Heart right ventricle (tissue), 16 donors: ENCODE measurements around the gene MAU2. TPM values are rescaled to one million over a fixed set of nuclear protein-coding genes. Genes with fewer than 3 reads are reported as not detected.

Experiments
- ATAC-seq, 8 donors: fragments of 200-7000 bp; cut with Tn5 transposase; one replicate each; pipeline ENCODE4 v1.9.1; 2020; ENCODE audit warnings: mild to moderate bottlenecking in 8 of 8, moderate library complexity in 8 of 8, moderate number of reproducible peaks in 1 of 8
- DNase-seq, 2 donors: peaks; one replicate each; pipeline ENCODE4 v3.0.0-alpha.2; 2020
- H3K27ac ChIP-seq, 10 donors: fragments of 200-600 bp; sonication (generic) in 2 of 10; one replicate each; pipeline versions ENCODE4 v1.5.0 to v1.8.0; 2020 to 2022; ENCODE audit warnings: mild to moderate bottlenecking in 3 of 10
- H3K27me3 ChIP-seq, 7 donors: fragments of 200-600 bp; one replicate each; pipeline ENCODE4 v1.8.0; 2021 to 2022; ENCODE audit warnings: mild to moderate bottlenecking in 2 of 7
- H3K36me3 ChIP-seq, 9 donors: fragments of 200-600 bp; sonication (generic) in 1 of 9; one replicate each; pipeline versions ENCODE4 v1.5.0 to v1.8.0; 2020 to 2022; ENCODE audit warnings: mild to moderate bottlenecking in 2 of 9
- H3K4me1 ChIP-seq, 9 donors: fragments of 200-600 bp; sonication (generic) in 1 of 9; one replicate each; pipeline versions ENCODE4 v1.5.0 to v1.8.0; 2020 to 2022; ENCODE audit warnings: mild to moderate bottlenecking in 4 of 9
- H3K4me3 ChIP-seq, 10 donors: fragments of 200-600 bp; sonication (generic) in 2 of 10; one replicate each; pipeline versions ENCODE4 v1.5.0 to v1.8.0; 2020 to 2022; ENCODE audit warnings: mild to moderate bottlenecking in 7 of 10, moderate library complexity in 2 of 10
- H3K9me3 ChIP-seq, 11 donors: fragments of 200-600 bp in 10 of 11; sonication (generic) in 2 of 11; one replicate each; pipeline versions ENCODE4 v1.5.0 to v1.8.0; 2013 to 2022; ENCODE audit warnings: mild to moderate bottlenecking in 2 of 11, control low read depth in 1 of 11, moderate library complexity in 1 of 11
- CTCF ChIP-seq, 9 donors: fragments of 200-600 bp; sonication (generic) in 2 of 9; IDR thresholded peaks; one replicate each; pipeline versions ENCODE4 v1.5.0 to v1.8.0; 2021 to 2022; ENCODE audit warnings: antibody characterized with exemption in 9 of 9, mild to moderate bottlenecking in 5 of 9, moderate library complexity in 1 of 9
- WGBS, 2 donors: extraction: QIAGEN DNeasy Blood & Tissue Kit; methylation state at CpG; one replicate each; pipeline ENCODE4 v1.1.7; 2013; ENCODE audit warnings: inconsistent platforms in 1 of 2; 5-methylcytosine and 5-hydroxymethylcytosine counted together
- intact Hi-C, 10 donors: fragments of 100-400 bp; cut with DNase I; formaldehyde crosslinking; loops; one replicate each; pipeline versions ENCODE4 v1.11.1 to v1.14.2; 2022
- polyA plus RNA-seq, 2 donors: library from polyadenylated mRNA; stranded (reverse); fragments of 200-250 nt; gene quantifications; one replicate each; pipeline ENCODE4 v1.2.3, GENCODE V29; 2013
- total RNA-seq, 10 donors: library from RNA; stranded (reverse); fragmentation: NEBNext Ultra II Directional in 3 of 10; extraction: Animal tissue kit (Norgen Biotek cat#: 25700) in 3 of 10; gene quantifications; one replicate each; pipeline versions ENCODE4 v1.2.1 to v1.2.4, GENCODE V29; 2021 to 2023
- donor health status: Arrhythmogenic right ventricular cardiomyopathy.
- donor health status: ischemic (EF 13 %, LVEDD 7.1; RV severe dilation, severe dysfunction).
- donor health status: healthy with polysubstance abuse.
- donor health status: DM: no; HTN: yes; CAD: no.
- donor health status: DM: no; HTN: no; CAD: no.
- donor health status: ischemic (EF 25% LVEDD 6.9; RV normal size, moderate dysfunction).
- donor health status: ischemic (EF 25% LVEDD 5.7; RV mildly dilated, moderate dysfunction).
- donor health status: healthy.
- donor health status: DM: yes; HTN: yes; CAD: no.
- donor health status: Ischemic cardiomyopathy.
- donor health status: ischemic (EF 35%, LVEDD 5.7; RV mildly dilated, moderate dysfunction).
- donor health status: nonischemic (EF 11% LVEDD 7.7; RV severe dilation, severe dysfunction).
- donor health status: DM: yes; HTN: yes; CAD: no.
- donor health status: PGD.
- donor health status: ischemic (EF 29% LVEDD 5.4; RV normal size, mild dysfunction).
- donor health status: nonischemic (EF 23%, LVEDD 6.1; RV moderate dilation, normal function).

Gene MAU2
- total and polyA plus RNA-seq, 12 donors: 11.2 to 48.6 (median 36.7) TPM

GRCh38 chr19:19305696-19306095 lies 14.9 kb upstream of the MAU2 start:
- Histone ChIP-seq H3K4me1 (peaks cover 0 to 14% (median 0%) of the 10 kb centered on the region in 9 donors), H3K27ac (no peak overlapping the region), H3K27me3 (no peaks in the 10 kb centered on the region), H3K36me3 (peaks cover 0 to 100% (median 47%) of the 10 kb centered on the region in 9 donors), H3K4me3 (no peak overlapping the region), H3K9me3 (no peaks in the 10 kb centered on the region)
- no peak for DNase-seq
- no peak for TF ChIP-seq CTCF (IDR thresholded peaks at IDR 0.05)
- intact Hi-C loops: no loop called here
- WGBS, 2 donors: 94 to 95% methylated on average over 16 of the region's 16 CpGs
- no peak for ATAC-seq

DNA sequence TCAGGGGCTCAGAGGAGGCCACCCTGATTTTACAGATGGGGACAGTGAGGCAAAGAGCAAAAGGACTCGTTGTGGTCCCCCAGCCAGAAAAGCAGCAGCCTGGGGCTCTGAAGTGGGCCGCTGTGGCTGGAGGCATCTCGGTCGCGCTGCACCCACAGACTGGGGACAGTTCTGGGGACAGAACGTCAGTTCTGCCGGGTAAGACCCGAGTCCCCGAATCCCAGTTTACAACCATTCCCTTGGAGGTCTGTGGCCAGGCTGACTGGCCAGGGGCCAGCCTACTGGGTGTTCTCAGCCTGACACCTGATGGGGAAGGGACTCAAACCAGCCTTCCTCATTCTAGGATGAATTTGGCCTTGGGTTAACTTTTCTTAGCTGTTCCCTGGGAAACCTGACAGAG lies 14.4 kb upstream of the MAU2 start:
- Histone ChIP-seq H3K4me3 (no peak overlapping the region), H3K27me3 (no peaks in the 10 kb centered on the region), H3K9me3 (no peaks in the 10 kb centered on the region), H3K36me3 (peaks cover 0 to 100% (median 42%) of the 10 kb centered on the region in 9 donors), H3K4me1 (peaks cover 0 to 14% (median 0%) of the 10 kb centered on the region in 9 donors), H3K27ac (no peak overlapping the region)
- no peak for ATAC-seq
- 94 to 96% methylated on average over 9 of the region's 9 CpGs for WGBS, 2 donors
- intact Hi-C loops: no loop called here
- no peak for TF ChIP-seq CTCF (IDR thresholded peaks at IDR 0.05)
- no peak for DNase-seq

DNA sequence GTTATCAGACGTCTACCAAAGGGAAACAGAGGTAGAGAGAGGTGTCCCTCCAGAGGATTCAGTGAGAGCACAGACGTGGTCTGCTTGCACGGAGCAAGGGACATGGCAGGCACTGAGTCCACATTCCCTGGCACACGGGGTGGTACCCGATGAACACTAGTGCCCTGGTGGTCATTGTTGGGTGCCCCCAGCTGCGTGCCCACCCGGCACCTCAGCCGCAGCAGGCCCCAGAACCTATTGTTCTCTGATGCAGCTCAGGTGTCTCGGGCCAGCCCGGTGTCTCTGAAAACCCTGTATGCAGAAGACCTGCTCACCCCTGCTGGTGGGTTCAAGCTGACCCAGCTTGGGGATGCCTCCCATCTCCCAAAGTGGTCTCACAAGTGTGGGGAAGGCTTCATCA lies 12.3 kb upstream of the MAU2 start:
- H3K27ac ChIP-seq: no peak overlapping the region
- no peak overlapping the region for H3K4me3 ChIP-seq
- H3K36me3 ChIP-seq: peaks cover 0 to 99% (median 35%) of the 10 kb centered on the region in 9 donors
- no peak for TF ChIP-seq CTCF (IDR thresholded peaks at IDR 0.05)
- intact Hi-C loops: no loop called here
- 95 to 96% methylated on average over 10 of the region's 10 CpGs for WGBS, 2 donors
- no peak for DNase-seq
- H3K4me1 ChIP-seq: peaks cover 0 to 14% (median 0%) of the 10 kb centered on the region in 9 donors
- no peaks in the 10 kb centered on the region for H3K9me3 ChIP-seq
- no peaks in the 10 kb centered on the region for H3K27me3 ChIP-seq
- no peak for ATAC-seq

DNA sequence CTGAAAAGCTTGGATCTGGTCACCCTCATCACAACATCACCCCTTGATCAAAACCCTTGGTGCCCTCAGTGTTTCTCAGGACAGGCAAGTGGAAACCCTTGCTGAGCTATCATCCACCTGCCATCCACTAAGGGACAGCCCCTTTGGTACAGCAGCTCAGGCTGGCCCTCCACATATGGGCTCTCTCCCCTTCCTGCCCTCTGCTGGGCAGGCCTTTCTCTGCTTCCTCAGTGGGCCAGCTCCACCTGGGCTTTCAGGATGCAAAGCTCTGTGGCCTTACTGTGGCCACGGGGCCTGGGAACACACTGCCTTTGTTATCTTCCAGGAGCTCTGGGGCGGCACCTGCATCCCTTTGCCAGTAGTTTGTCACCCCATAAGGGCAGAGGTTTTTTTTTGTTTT lies 5.2 kb upstream of the MAU2 start:
- ATAC-seq: no peak
- intact Hi-C loops: no loop called here
- no peaks in the 10 kb centered on the region for H3K9me3 ChIP-seq

More for the DNA sequence above, 5.2 kb upstream of the MAU2 start:
- no peak for TF ChIP-seq CTCF (IDR thresholded peaks at IDR 0.05)
- 84 to 87% methylated on average over 2 of the region's 2 CpGs for WGBS, 2 donors
- no peaks in the 10 kb centered on the region for H3K27me3 ChIP-seq
- peaks cover 0 to 62% (median 12%) of the 10 kb centered on the region in 9 donors for H3K36me3 ChIP-seq
- H3K27ac ChIP-seq: peak overlapping the region in 5 of 10 donors; percentile 20 to 66 (median 58)
- no peak for DNase-seq
- no peak overlapping the region for H3K4me3 ChIP-seq
- H3K4me1 ChIP-seq: peaks cover 6 to 24% (median 14%) of the 10 kb centered on the region in 9 donors
